B cell (primary cell): ENCODE measurements around the gene ZNF441. TPM values are rescaled to one million over a fixed set of nuclear protein-coding genes. Genes with fewer than 3 reads are reported as not detected.

Source experiments
- ATAC-seq: fragments of 200-7000 bp; cut with Tn5 transposase; one replicate; pipeline ENCODE4 v1.10.0; 2021; ENCODE audit warnings: low read depth, mild to moderate bottlenecking, moderate number of reproducible peaks, moderate library complexity
- CTCF ChIA-PET: fragments of 350-600 bp; sonication (Branson Sonifier 250); formaldehyde crosslinking; loops from one replicate; lab custom pipeline; 2021; ENCODE audit warnings: antibody characterized with exemption, inconsistent platforms; lab: Charles Lee
- POLR2A ChIA-PET: fragments of 350-600 bp; sonication (Branson Sonifier 250); formaldehyde crosslinking; loops from one replicate; lab custom pipeline; 2021; ENCODE audit warnings: antibody characterized with exemption; lab: Charles Lee
- DNase-seq: peaks from one replicate; pipeline ENCODE4 v3.0.0; 2013
- H2AFZ ChIP-seq: 2 replicates; pipeline ENCODE4 v1.6.1; 2012; ENCODE audit warnings: mild to moderate bottlenecking, low read depth, low read length; ENCODE audit not compliant: insufficient read depth, poor library complexity, severe bottlenecking
- H3K27ac ChIP-seq, 2 donors: 1 replicate in 1 of 2; 2 replicates in 1 of 2; pipeline ENCODE4 v1.5.1; 2012 to 2013; ENCODE audit warnings: low read length in 2 of 2, mild to moderate bottlenecking in 2 of 2, moderate library complexity in 1 of 2
- H3K27me3 ChIP-seq, 4 experiments: fragments of 200-600 bp in 1 of 4; sonication (generic) in 1 of 4; replicated peaks in 1 of 4; 1 replicate in 2 of 4; 2 replicates in 2 of 4; pipeline versions ENCODE4 v1.6.1 to v1.7.0; 2013 to 2016; ENCODE audit warnings: low read length in 3 of 4, mild to moderate bottlenecking in 2 of 4, mixed read lengths in 1 of 4, moderate library complexity in 1 of 4; ENCODE audit not compliant: insufficient read depth in 4 of 4, control insufficient read depth in 3 of 4; ENCODE audit errors: control extremely low read depth in 1 of 4
- H3K36me3 ChIP-seq, 2 experiments: replicated peaks in 1 of 2; 1 replicate in 1 of 2; 2 replicates in 1 of 2; pipeline versions ENCODE4 v1.6.1 to v1.7.1; 2013; ENCODE audit warnings: low read length in 1 of 2; ENCODE audit not compliant: insufficient read depth in 2 of 2, control insufficient read depth in 1 of 2; ENCODE audit errors: control extremely low read depth in 1 of 2, extremely low read depth in 1 of 2
- H3K4me1 ChIP-seq, 2 donors: fragments of 200-600 bp in 1 of 2; sonication (generic) in 1 of 2; 1 replicate in 1 of 2; 2 replicates in 1 of 2; pipeline versions ENCODE4 v1.5.1 to v1.6.1; 2013 to 2017; ENCODE audit warnings: low read length in 2 of 2; ENCODE audit not compliant: control insufficient read depth in 2 of 2, insufficient read depth in 2 of 2
- H3K4me2 ChIP-seq: replicated peaks from 2 replicates; pipeline ENCODE3; 2012; ENCODE audit warnings: mild to moderate bottlenecking, low read depth, low read length; ENCODE audit not compliant: poor library complexity, severe bottlenecking
- H3K4me3 ChIP-seq, 5 experiments: fragments of 200-600 bp in 1 of 5; sonication (generic) in 1 of 5; 1 replicate in 3 of 5; 2 replicates in 2 of 5; pipeline versions ENCODE4 v1.5.1 to v1.7.0; 2011 to 2016; ENCODE audit warnings: low read length in 4 of 5, mild to moderate bottlenecking in 4 of 5, low read depth in 2 of 5, control low read depth in 1 of 5, moderate library complexity in 1 of 5; ENCODE audit not compliant: insufficient read depth in 1 of 5; ENCODE audit errors: control extremely low read depth in 1 of 5, extremely low read depth in 1 of 5
- H3K79me2 ChIP-seq: fragments of 200-600 bp; sonication (generic); one replicate; pipeline ENCODE4 v1.6.0; 2016; ENCODE audit warnings: low read length; ENCODE audit not compliant: control insufficient read depth, insufficient read depth
- H3K9ac ChIP-seq: fragments of 200-600 bp; sonication (generic); 2 replicates; pipeline ENCODE4 v1.6.1; 2017; ENCODE audit warnings: mild to moderate bottlenecking, low read length, moderate library complexity
- H3K9me3 ChIP-seq, 3 donors: one replicate each; pipeline versions ENCODE4 v1.6.1 to v1.7.1; 2013; ENCODE audit warnings: low read length in 2 of 3; ENCODE audit not compliant: control insufficient read depth in 2 of 3, insufficient read depth in 1 of 3; ENCODE audit errors: control extremely low read depth in 1 of 3
- H4K20me1 ChIP-seq: 2 replicates; pipeline ENCODE4 v1.6.0; 2012; ENCODE audit warnings: mild to moderate bottlenecking, low read length; ENCODE audit not compliant: insufficient read depth, control insufficient read depth, poor library complexity, severe bottlenecking
- H3K27ac Mint-ChIP-seq: one replicate; pipeline ENCODE4 v1.8.0; 2021; ENCODE audit warnings: mixed read lengths
- H3K27me3 Mint-ChIP-seq: one replicate; pipeline ENCODE4 v1.8.0; 2021; ENCODE audit warnings: mixed read lengths
- H3K4me1 Mint-ChIP-seq: one replicate; pipeline ENCODE4 v1.8.0; 2021; ENCODE audit warnings: mixed read lengths
- H3K4me3 Mint-ChIP-seq: one replicate; pipeline ENCODE4 v1.8.0; 2021; ENCODE audit warnings: mixed read lengths
- H3K9me3 Mint-ChIP-seq: one replicate; pipeline ENCODE4 v1.8.0; 2022; ENCODE audit warnings: mixed read lengths; ENCODE audit not compliant: insufficient read depth
- CTCF ChIP-seq: fragments of 200-600 bp; IDR thresholded peaks from one replicate; pipeline ENCODE4 v1.8.0; 2022; ENCODE audit warnings: antibody characterized with exemption, mild to moderate bottlenecking
- EZH2 ChIP-seq: IDR thresholded peaks from 2 replicates; pipeline ENCODE4 v1.6.1; 2012; ENCODE audit warnings: borderline replicate concordance, low read depth, mild to moderate bottlenecking, moderate library complexity, low read length; ENCODE audit not compliant: insufficient read depth, poor library complexity, severe bottlenecking
- WGBS: methylation state at CpG from one replicate; pipeline ENCODE4 v1.1.5; 2013; ENCODE audit warnings: missing lambda C conversion rate; ENCODE audit not compliant: insufficient coverage; 5-methylcytosine and 5-hydroxymethylcytosine counted together
- intact Hi-C: fragments of 100-400 bp; cut with micrococcal nuclease; formaldehyde crosslinking; loops from one replicate; pipeline ENCODE4 v1.10.0; 2022
- polyA plus RNA-seq: library from polyadenylated mRNA; depleted of rRNA; stranded (reverse); fragments of >200 nt; gene quantifications from 2 replicates; pipeline ENCODE4 v1.2.3, GENCODE V29; 2012
- total RNA-seq, 2 donors: library from RNA; stranded (reverse); fragments of 120-200 nt in 1 of 2; gene quantifications; 1 replicate in 1 of 2; 2 replicates in 1 of 2; pipeline versions ENCODE4 v1.2.3 to v1.2.4, GENCODE V29; 2013 to 2022

The ZNF441 gene
- total and polyA plus RNA-seq, 2 donors (not counting 1 experiment from before 2014, with no cell fraction given), result 7.4 to 43.5 TPM

GRCh38 chr19:11781295-11782057 lies 14.7 kb downstream of the ZNF441 start:
- Histone ChIP-seq H3K27ac (no peak overlapping the region), H3K27me3 (no peaks in the 10 kb centered on the region), H3K4me2 (no peak overlapping the region), H4K20me1 (no peaks in the 10 kb centered on the region), H3K79me2 (peaks cover 16% of the 10 kb centered on the region), H3K4me3 (peak overlapping the region in 1 of 5 experiments; percentile 29), H3K9ac (no peak overlapping the region), H2AFZ (no peak overlapping the region), H3K36me3 (peaks cover 23 to 48% of the 10 kb centered on the region in 2 experiments), H3K4me1 (no peaks in the 10 kb centered on the region), H3K9me3 (peaks cover 34 to 82% (median 46%) of the 10 kb centered on the region in 3 donors)
- CTCF ChIA-PET, result no interaction called here
- DNase-seq (no peak), ATAC-seq (no peak)
- Mint-ChIP-seq H3K9me3 (peaks cover 24% of the 10 kb centered on the region), H3K4me1 (no peaks in the 10 kb centered on the region), H3K4me3 (no peak overlapping the region), H3K27ac (no peak overlapping the region), H3K27me3 (no peaks in the 10 kb centered on the region)
- WGBS, result no CpG with 5 or more reads among the region's 5 CpGs
- TF ChIP-seq EZH2 (no peak), CTCF (no peak)
- intact Hi-C loops, result no loop called here
- POLR2A ChIA-PET, result no interaction called here

GRCh38 chr19:11783767-11784166 lies 17.0 kb downstream of the ZNF441 start:
- no peak for TF ChIP-seq CTCF
- no peak for TF ChIP-seq EZH2
- DNase-seq (no peak), ATAC-seq (no peak)
- no CpG with 5 or more reads among the region's 1 CpG for WGBS
- H3K4me3 ChIP-seq, result no peak overlapping the region
- no peaks in the 10 kb centered on the region for H3K79me2 ChIP-seq
- no peak overlapping the region for H2AFZ ChIP-seq
- no peaks in the 10 kb centered on the region for H3K27me3 ChIP-seq
- H3K36me3 ChIP-seq, result peaks cover 19 to 32% of the 10 kb centered on the region in 2 experiments
- CTCF ChIA-PET, result no interaction called here
- Mint-ChIP-seq H3K27me3 (no peaks in the 10 kb centered on the region), H3K9me3 (peaks cover 19% of the 10 kb centered on the region), H3K4me3 (no peak overlapping the region), H3K27ac (no peak overlapping the region), H3K4me1 (no peaks in the 10 kb centered on the region)
- no peak overlapping the region for H3K27ac ChIP-seq
- peaks cover 30 to 86% (median 50%) of the 10 kb centered on the region in 3 donors for H3K9me3 ChIP-seq
- POLR2A ChIA-PET, result no interaction called here
- no peak overlapping the region for H3K9ac ChIP-seq
- intact Hi-C loops, result no loop called here
- H4K20me1 ChIP-seq, result no peaks in the 10 kb centered on the region
- no peaks in the 10 kb centered on the region for H3K4me1 ChIP-seq
- no peak overlapping the region for H3K4me2 ChIP-seq
